Nephron (organoid): ENCODE data around the gene LPAR2.

Experiments used
- H3K27ac Mint-ChIP-seq, 3 experiments: 2 replicates each; pipeline ENCODE4 v1.8.0; 2020; ENCODE audit warnings: mixed read lengths in 3 of 3, mild to moderate bottlenecking in 2 of 3, moderate library complexity in 1 of 3
- H3K27me3 Mint-ChIP-seq: 2 replicates; pipeline ENCODE4 v1.8.0; 2021; ENCODE audit warnings: low read depth, mild to moderate bottlenecking, moderate library complexity, mixed read lengths
- H3K36me3 Mint-ChIP-seq: 2 replicates; pipeline ENCODE4 v1.8.0; 2020; ENCODE audit warnings: low read depth, mixed read lengths
- H3K4me1 Mint-ChIP-seq: 2 replicates; pipeline ENCODE4 v1.8.0; 2020; ENCODE audit warnings: mixed read lengths
- H3K4me3 Mint-ChIP-seq, 3 experiments: 2 replicates each; pipeline ENCODE4 v1.8.0; 2020; ENCODE audit warnings: mild to moderate bottlenecking in 3 of 3, mixed read lengths in 3 of 3, moderate library complexity in 2 of 3
- H3K9me3 Mint-ChIP-seq: 2 replicates; pipeline ENCODE4 v1.8.0; 2020; ENCODE audit warnings: mixed read lengths
- CTCF ChIP-seq, 3 experiments: fragments of 200-600 bp; sonication (generic); IDR thresholded peaks; one replicate each; pipeline ENCODE4 v1.5.0; 2021; ENCODE audit warnings: antibody characterized with exemption in 3 of 3; ENCODE audit not compliant: unreplicated experiment in 3 of 3

Gene LPAR2

GRCh38 chr19:19594381-19594780, 33.6 kb downstream of the LPAR2 start:
- TF ChIP-seq CTCF (IDR thresholded peaks at IDR 0.05; ENCODE audit: unreplicated experiment in 3 of 3), result no peak
- Mint-ChIP-seq H3K27ac (no peak overlapping the region), H3K27me3 (peaks cover 3% of the 10 kb centered on the region), H3K36me3 (peaks cover 17% of the 10 kb centered on the region), H3K4me1 (peaks cover 6% of the 10 kb centered on the region), H3K9me3 (no peaks in the 10 kb centered on the region), H3K4me3 (no peak overlapping the region)

- H3K4me3 Mint-ChIP-seq, result no peak overlapping the region
- TF ChIP-seq CTCF (IDR thresholded peaks at IDR 0.05; ENCODE audit: unreplicated experiment in 3 of 3), result no peak
- peaks cover 14% of the 10 kb centered on the region for H3K36me3 Mint-ChIP-seq
- peaks cover 6% of the 10 kb centered on the region for H3K4me1 Mint-ChIP-seq
- peaks cover 3% of the 10 kb centered on the region for H3K27me3 Mint-ChIP-seq
- H3K9me3 Mint-ChIP-seq, result no peaks in the 10 kb centered on the region
- H3K27ac Mint-ChIP-seq, result no peak overlapping the region
Observed at GRCh38 chr19:19592690-19593089, 35.3 kb downstream of the LPAR2 start.

- H3K4me3 Mint-ChIP-seq, result no peak overlapping the region
- H3K27me3 Mint-ChIP-seq, result peaks cover 3% of the 10 kb centered on the region
- peak overlapping the region; percentile 23 to 75 (median 46) for H3K27ac Mint-ChIP-seq
- peaks cover 14% of the 10 kb centered on the region for H3K36me3 Mint-ChIP-seq
- peaks cover 6% of the 10 kb centered on the region for H3K4me1 Mint-ChIP-seq
- H3K9me3 Mint-ChIP-seq, result no peaks in the 10 kb centered on the region
- TF ChIP-seq CTCF (IDR thresholded peaks at IDR 0.05; ENCODE audit: unreplicated experiment in 3 of 3), result no peak
Observed at GRCh38 chr19:19591133-19591825, 36.7 kb downstream of the LPAR2 start.

- Mint-ChIP-seq H3K27me3 (peaks cover 3% of the 10 kb centered on the region), H3K27ac (no peak overlapping the region), H3K4me3 (no peak overlapping the region), H3K36me3 (peaks cover 10% of the 10 kb centered on the region), H3K9me3 (no peaks in the 10 kb centered on the region), H3K4me1 (peaks cover 6% of the 10 kb centered on the region)
- no peak for TF ChIP-seq CTCF (IDR thresholded peaks at IDR 0.05; ENCODE audit: unreplicated experiment in 3 of 3)
Observed at GRCh38 chr19:19588546-19588945, 39.5 kb downstream of the LPAR2 start.

- TF ChIP-seq CTCF (IDR thresholded peaks at IDR 0.05; ENCODE audit: unreplicated experiment in 3 of 3), result no peak
- H3K4me1 Mint-ChIP-seq, result peaks cover 6% of the 10 kb centered on the region
- H3K27ac Mint-ChIP-seq, result peak overlapping the region in 1 of 3 experiments; percentile 36
- H3K27me3 Mint-ChIP-seq, result peaks cover 3% of the 10 kb centered on the region
- peaks cover 6% of the 10 kb centered on the region for H3K36me3 Mint-ChIP-seq
- no peak overlapping the region for H3K4me3 Mint-ChIP-seq
- no peaks in the 10 kb centered on the region for H3K9me3 Mint-ChIP-seq
Observed at GRCh38 chr19:19587771-19588170, 40.2 kb downstream of the LPAR2 start.

- H3K36me3 Mint-ChIP-seq, result no peaks in the 10 kb centered on the region
- no peaks in the 10 kb centered on the region for H3K27me3 Mint-ChIP-seq
- H3K27ac Mint-ChIP-seq, result no peak overlapping the region
- TF ChIP-seq CTCF (IDR thresholded peaks at IDR 0.05; ENCODE audit: unreplicated experiment in 3 of 3), result no peak
- no peaks in the 10 kb centered on the region for H3K4me1 Mint-ChIP-seq
- H3K9me3 Mint-ChIP-seq, result no peaks in the 10 kb centered on the region
- no peak overlapping the region for H3K4me3 Mint-ChIP-seq
Observed at GRCh38 chr19:19584356-19584755, 43.7 kb downstream of the LPAR2 start.
